Parathyroid adenoma (tissue), 2 donors: ENCODE results near the gene LPAR1.

Source experiments
- H2AFZ ChIP-seq: fragments of 300-600 bp; sonication (generic); one replicate; pipeline ENCODE4 v1.7.0; 2017; ENCODE audit warnings: antibody characterized with exemption, mild to moderate bottlenecking
- H3K27ac ChIP-seq: fragments of 300-600 bp; sonication (generic); one replicate; pipeline ENCODE4 v1.7.0; 2017
- H3K27me3 ChIP-seq: fragments of 300-600 bp; sonication (generic); one replicate; pipeline ENCODE4 v1.7.0; 2017; ENCODE audit warnings: low read length; ENCODE audit not compliant: control insufficient read depth, insufficient read depth
- H3K36me3 ChIP-seq: fragments of 300-600 bp; sonication (generic); one replicate; pipeline ENCODE4 v1.7.0; 2017; ENCODE audit warnings: low read length; ENCODE audit not compliant: control insufficient read depth, insufficient read depth
- H3K4me1 ChIP-seq: fragments of 300-600 bp; sonication (generic); one replicate; pipeline ENCODE4 v1.7.0; 2017; ENCODE audit warnings: control low read depth
- H3K4me2 ChIP-seq: fragments of 300-600 bp; sonication (generic); one replicate; pipeline ENCODE4 v1.7.0; 2017; ENCODE audit warnings: low read length
- H3K4me3 ChIP-seq: fragments of 300-600 bp; sonication (generic); one replicate; pipeline ENCODE4 v1.7.0; 2017; ENCODE audit warnings: low read depth, low read length
- H3K79me2 ChIP-seq: fragments of 300-600 bp; sonication (generic); one replicate; pipeline ENCODE4 v1.7.0; 2017; ENCODE audit warnings: control low read depth
- H3K9ac ChIP-seq: fragments of 300-600 bp; sonication (generic); one replicate; pipeline ENCODE4 v1.7.0; 2017; ENCODE audit warnings: mild to moderate bottlenecking
- H3K9me3 ChIP-seq: fragments of 300-600 bp; sonication (generic); one replicate; pipeline ENCODE4 v1.7.0; 2017; ENCODE audit warnings: low read length; ENCODE audit not compliant: control insufficient read depth
- CTCF ChIP-seq: fragments of 300-600 bp; sonication (generic); IDR thresholded peaks from one replicate; pipeline ENCODE4 v1.7.0; 2017; ENCODE audit warnings: antibody characterized with exemption, mild to moderate bottlenecking
- donor health status: primary hyperparathyroidism.

LPAR1 gene

GRCh38 chr9:111030492-111030891 is 7.8 kb downstream of the LPAR1 start:
- no peaks in the 10 kb centered on the region for H3K36me3 ChIP-seq
- H2AFZ ChIP-seq, result no peak overlapping the region
- H3K27me3 ChIP-seq, result no peaks in the 10 kb centered on the region
- H3K4me3 ChIP-seq, result no peak overlapping the region
- no peaks in the 10 kb centered on the region for H3K79me2 ChIP-seq
- no peaks in the 10 kb centered on the region for H3K4me1 ChIP-seq
- TF ChIP-seq CTCF, result no peak
- H3K4me2 ChIP-seq, result no peak overlapping the region
- no peaks in the 10 kb centered on the region for H3K9me3 ChIP-seq
- no peak overlapping the region for H3K27ac ChIP-seq
- H3K9ac ChIP-seq, result no peak overlapping the region

GRCh38 chr9:111029260-111029659 is 9.0 kb downstream of the LPAR1 start:
- H3K4me3 ChIP-seq, result no peak overlapping the region
- no peaks in the 10 kb centered on the region for H3K9me3 ChIP-seq
- no peak for TF ChIP-seq CTCF
- H3K27ac ChIP-seq, result no peak overlapping the region
- H3K79me2 ChIP-seq, result no peaks in the 10 kb centered on the region
- no peaks in the 10 kb centered on the region for H3K4me1 ChIP-seq
- no peaks in the 10 kb centered on the region for H3K27me3 ChIP-seq
- H2AFZ ChIP-seq, result no peak overlapping the region
- no peak overlapping the region for H3K4me2 ChIP-seq
- no peak overlapping the region for H3K9ac ChIP-seq
- no peaks in the 10 kb centered on the region for H3K36me3 ChIP-seq

GRCh38 chr9:111027798-111028197 is 10.5 kb downstream of the LPAR1 start:
- Histone ChIP-seq H3K9me3 (no peaks in the 10 kb centered on the region), H3K4me3 (no peak overlapping the region), H3K4me2 (no peak overlapping the region), H3K9ac (no peak overlapping the region), H3K27me3 (no peaks in the 10 kb centered on the region), H2AFZ (no peak overlapping the region), H3K27ac (no peak overlapping the region), H3K79me2 (no peaks in the 10 kb centered on the region), H3K36me3 (no peaks in the 10 kb centered on the region), H3K4me1 (no peaks in the 10 kb centered on the region)
- TF ChIP-seq CTCF, result no peak

- Histone ChIP-seq H3K4me1 (no peaks in the 10 kb centered on the region), H3K79me2 (no peaks in the 10 kb centered on the region), H2AFZ (no peak overlapping the region), H3K9me3 (no peaks in the 10 kb centered on the region), H3K27ac (no peak overlapping the region), H3K36me3 (no peaks in the 10 kb centered on the region), H3K4me2 (no peak overlapping the region), H3K9ac (no peak overlapping the region), H3K27me3 (no peaks in the 10 kb centered on the region), H3K4me3 (no peak overlapping the region)
- no peak for TF ChIP-seq CTCF
Measured at GRCh38 chr9:111023128-111023527, 15.1 kb downstream of the LPAR1 start.

DNA sequence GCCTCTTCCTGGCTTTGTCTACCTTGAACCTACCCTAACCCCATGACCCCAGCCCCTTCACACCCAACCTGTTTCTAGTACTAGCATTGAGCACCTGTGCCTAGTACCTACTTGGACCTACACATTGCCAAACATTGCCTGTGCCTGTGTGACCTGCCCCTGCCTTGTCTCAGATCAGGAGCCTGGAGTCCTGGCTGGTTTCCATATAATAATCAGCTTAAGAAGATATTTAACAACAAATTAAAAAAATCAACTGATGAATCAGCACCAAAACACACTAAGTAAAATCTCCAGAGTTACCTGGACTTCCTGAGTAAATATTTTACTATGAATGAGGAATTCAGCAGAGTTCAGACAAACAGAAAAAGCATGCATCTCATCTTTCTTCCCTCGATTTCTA is 17.7 kb downstream of the LPAR1 start:
- no peak overlapping the region for H3K9ac ChIP-seq
- H2AFZ ChIP-seq, result no peak overlapping the region
- no peak overlapping the region for H3K27ac ChIP-seq
- H3K79me2 ChIP-seq, result no peaks in the 10 kb centered on the region
- no peak overlapping the region for H3K4me3 ChIP-seq
- no peaks in the 10 kb centered on the region for H3K27me3 ChIP-seq
- H3K4me2 ChIP-seq, result no peak overlapping the region
- no peaks in the 10 kb centered on the region for H3K9me3 ChIP-seq
- TF ChIP-seq CTCF, result no peak
- H3K36me3 ChIP-seq, result no peaks in the 10 kb centered on the region
- H3K4me1 ChIP-seq, result no peaks in the 10 kb centered on the region
